Hepatocyte (in vitro differentiated cells): ENCODE data around the gene CEP68. TPM values are rescaled to one million over a fixed set of nuclear protein-coding genes. Genes with fewer than 3 reads are reported as not detected.

Experiments
- DNase-seq: peaks from one replicate; pipeline ENCODE4 v3.0.0-alpha.2; 2016; ENCODE audit warnings: low spot score
- H2AFZ ChIP-seq: fragments of 200-600 bp; sonication (generic); 2 replicates; pipeline ENCODE4 v1.6.0; 2016; ENCODE audit warnings: antibody characterized with exemption, mild to moderate bottlenecking
- H3K27ac ChIP-seq: fragments of 200-600 bp; sonication (generic); 2 replicates; pipeline ENCODE4 v1.5.1; 2016; ENCODE audit warnings: mild to moderate bottlenecking
- H3K27me3 ChIP-seq: fragments of 200-600 bp; sonication (generic); 2 replicates; pipeline ENCODE4 v1.6.1; 2016
- H3K36me3 ChIP-seq: fragments of 200-600 bp; sonication (generic); replicated peaks from 2 replicates; pipeline ENCODE4 v1.5.1; 2016; ENCODE audit warnings: low read depth; ENCODE audit not compliant: insufficient read depth
- H3K4me1 ChIP-seq: fragments of 200-600 bp; sonication (generic); 2 replicates; pipeline ENCODE4 v1.5.1; 2016; ENCODE audit warnings: mild to moderate bottlenecking, moderate library complexity; ENCODE audit not compliant: insufficient read depth
- H3K4me2 ChIP-seq: fragments of 200-600 bp; sonication (generic); 2 replicates; pipeline ENCODE4 v1.6.0; 2016
- H3K4me3 ChIP-seq: fragments of 200-600 bp; sonication (generic); 2 replicates; pipeline ENCODE4 v1.5.1; 2016; ENCODE audit warnings: mild to moderate bottlenecking
- H3K79me2 ChIP-seq: fragments of 200-600 bp; sonication (generic); 2 replicates; pipeline ENCODE4 v1.6.0; 2017; ENCODE audit warnings: mild to moderate bottlenecking
- H3K9me2 ChIP-seq: fragments of 200-600 bp; sonication (generic); replicated peaks from 2 replicates; pipeline ENCODE4 v1.6.0; 2017; ENCODE audit warnings: mild to moderate bottlenecking; ENCODE audit not compliant: insufficient read depth
- H3K9me3 ChIP-seq: fragments of 200-600 bp; sonication (generic); 2 replicates; pipeline ENCODE4 v1.5.1; 2016; ENCODE audit warnings: low read depth, mild to moderate bottlenecking
- H4K20me1 ChIP-seq: fragments of 200-600 bp; sonication (generic); 2 replicates; pipeline ENCODE4 v1.6.0; 2016; ENCODE audit warnings: mild to moderate bottlenecking; ENCODE audit not compliant: insufficient read depth, poor library complexity, severe bottlenecking
- CTCF ChIP-seq: fragments of 200-600 bp; sonication (generic); IDR thresholded peaks from 2 replicates; pipeline ENCODE4 v1.5.1; 2016; ENCODE audit warnings: antibody characterized with exemption, mild to moderate bottlenecking; ENCODE audit not compliant: poor library complexity
- EZH2 ChIP-seq: fragments of 200-600 bp; sonication (generic); IDR thresholded peaks from 2 replicates; pipeline ENCODE4 v1.6.1; 2016; ENCODE audit warnings: antibody characterized with exemption, mild to moderate bottlenecking, borderline replicate concordance
- EZH2phosphoT487 ChIP-seq: fragments of 200-600 bp; sonication (generic); IDR thresholded peaks from one replicate; pipeline ENCODE4 v1.6.1; 2018; ENCODE audit warnings: antibody characterized with exemption, mild to moderate bottlenecking, low read depth, moderate library complexity; ENCODE audit not compliant: unreplicated experiment, severe bottlenecking
- WGBS: methylation state at CpG from one replicate; pipeline ENCODE4 v1.1.6; 2016; ENCODE audit warnings: low lambda C conversion rate; ENCODE audit errors: missing lambda C conversion rate; 5-methylcytosine and 5-hydroxymethylcytosine counted together
- polyA plus RNA-seq: library from polyadenylated mRNA; unstranded; fragments of >200 nt; fragmentation: Nextera tagmentation; extraction: Ambion mirVana; gene quantifications from 2 replicates; pipeline ENCODE4 v1.2.1, GENCODE V29; 2016
- total RNA-seq: library from RNA; depleted of rRNA; stranded (reverse); fragments of >200 nt; gene quantifications from 2 replicates; pipeline ENCODE4 v1.2.3, GENCODE V29; 2014

Gene CEP68
- total and polyA plus RNA-seq, 2 experiments from 2014 or later = 8.2 to 9.4 TPM

- Histone ChIP-seq H3K27ac (no peak overlapping the region), H3K27me3 (no peaks in the 10 kb centered on the region), H4K20me1 (no peaks in the 10 kb centered on the region), H2AFZ (no peak overlapping the region), H3K79me2 (no peaks in the 10 kb centered on the region), H3K9me3 (no peaks in the 10 kb centered on the region), H3K36me3 (no peaks in the 10 kb centered on the region), H3K4me1 (no peaks in the 10 kb centered on the region), H3K4me2 (no peak overlapping the region), H3K9me2 (no peaks in the 10 kb centered on the region), H3K4me3 (no peak overlapping the region)
- no peak for TF ChIP-seq EZH2
- no peak for TF ChIP-seq EZH2phosphoT487
- DNase-seq = no peak
- 88% methylated on average over 11 of the region's 11 CpGs for WGBS
These were observed 9.4 kb upstream of the CEP68 start for GRCh38 chr2:65046633-65047407.

GRCh38 chr2:65049010-65049639, 7.1 kb upstream of the CEP68 start:
- H3K4me1 ChIP-seq = no peaks in the 10 kb centered on the region
- H3K27me3 ChIP-seq = no peaks in the 10 kb centered on the region
- DNase-seq = no peak
- H2AFZ ChIP-seq = no peak overlapping the region
- no peak overlapping the region for H3K4me3 ChIP-seq
- H4K20me1 ChIP-seq = no peaks in the 10 kb centered on the region
- no peak overlapping the region for H3K4me2 ChIP-seq
- no peaks in the 10 kb centered on the region for H3K79me2 ChIP-seq
- TF ChIP-seq EZH2phosphoT487 (no peak), EZH2 (no peak), CTCF (no peak)
- no peaks in the 10 kb centered on the region for H3K9me2 ChIP-seq
- no peaks in the 10 kb centered on the region for H3K9me3 ChIP-seq
- H3K27ac ChIP-seq = no peak overlapping the region
- 73% methylated on average over 1 of the region's 1 CpG for WGBS
- H3K36me3 ChIP-seq = no peaks in the 10 kb centered on the region

GRCh38 chr2:65050931-65051330, 5.3 kb upstream of the CEP68 start:
- Histone ChIP-seq H4K20me1 (no peaks in the 10 kb centered on the region), H3K27ac (no peak overlapping the region), H3K79me2 (no peaks in the 10 kb centered on the region), H3K4me1 (no peaks in the 10 kb centered on the region), H3K9me2 (no peaks in the 10 kb centered on the region), H3K36me3 (no peaks in the 10 kb centered on the region), H3K4me2 (no peak overlapping the region), H2AFZ (no peak overlapping the region), H3K9me3 (no peaks in the 10 kb centered on the region), H3K4me3 (no peak overlapping the region), H3K27me3 (no peaks in the 10 kb centered on the region)
- no peak for DNase-seq
- TF ChIP-seq EZH2phosphoT487 (no peak), CTCF (no peak), EZH2 (no peak)
- WGBS = 90% methylated on average over 3 of the region's 3 CpGs

GRCh38 chr2:65053199-65053598, 3.0 kb upstream of the CEP68 start:
- Histone ChIP-seq H3K36me3 (no peaks in the 10 kb centered on the region), H3K27ac (no peak overlapping the region), H3K79me2 (peaks cover 15% of the 10 kb centered on the region), H3K27me3 (no peaks in the 10 kb centered on the region), H3K9me3 (no peaks in the 10 kb centered on the region), H4K20me1 (no peaks in the 10 kb centered on the region), H3K4me2 (no peak overlapping the region), H3K4me3 (no peak overlapping the region), H3K9me2 (no peaks in the 10 kb centered on the region), H2AFZ (no peak overlapping the region), H3K4me1 (no peaks in the 10 kb centered on the region)
- DNase-seq = no peak
- no peak for TF ChIP-seq EZH2phosphoT487
- TF ChIP-seq EZH2 = no peak
- no peak for TF ChIP-seq CTCF
- WGBS = 60% methylated on average over 1 of the region's 1 CpG
